ENCODE measurements around the gene CACNA1D.

The CACNA1D gene

GRCh38 chr3:53841296-53841695, 346.9 kb downstream of the CACNA1D start:
- DNase-seq (ENCODE audit: low read depth, low spot score), result no peak
- H3K4me3 ChIP-seq (ENCODE audit: low read length), result no peak overlapping the region

- no peak for DNase-seq (ENCODE audit: low read depth, low spot score)
- H3K4me3 ChIP-seq (ENCODE audit: low read length), result no peak overlapping the region
Observed at GRCh38 chr3:53842436-53843194, 348.2 kb downstream of the CACNA1D start.

DNA sequence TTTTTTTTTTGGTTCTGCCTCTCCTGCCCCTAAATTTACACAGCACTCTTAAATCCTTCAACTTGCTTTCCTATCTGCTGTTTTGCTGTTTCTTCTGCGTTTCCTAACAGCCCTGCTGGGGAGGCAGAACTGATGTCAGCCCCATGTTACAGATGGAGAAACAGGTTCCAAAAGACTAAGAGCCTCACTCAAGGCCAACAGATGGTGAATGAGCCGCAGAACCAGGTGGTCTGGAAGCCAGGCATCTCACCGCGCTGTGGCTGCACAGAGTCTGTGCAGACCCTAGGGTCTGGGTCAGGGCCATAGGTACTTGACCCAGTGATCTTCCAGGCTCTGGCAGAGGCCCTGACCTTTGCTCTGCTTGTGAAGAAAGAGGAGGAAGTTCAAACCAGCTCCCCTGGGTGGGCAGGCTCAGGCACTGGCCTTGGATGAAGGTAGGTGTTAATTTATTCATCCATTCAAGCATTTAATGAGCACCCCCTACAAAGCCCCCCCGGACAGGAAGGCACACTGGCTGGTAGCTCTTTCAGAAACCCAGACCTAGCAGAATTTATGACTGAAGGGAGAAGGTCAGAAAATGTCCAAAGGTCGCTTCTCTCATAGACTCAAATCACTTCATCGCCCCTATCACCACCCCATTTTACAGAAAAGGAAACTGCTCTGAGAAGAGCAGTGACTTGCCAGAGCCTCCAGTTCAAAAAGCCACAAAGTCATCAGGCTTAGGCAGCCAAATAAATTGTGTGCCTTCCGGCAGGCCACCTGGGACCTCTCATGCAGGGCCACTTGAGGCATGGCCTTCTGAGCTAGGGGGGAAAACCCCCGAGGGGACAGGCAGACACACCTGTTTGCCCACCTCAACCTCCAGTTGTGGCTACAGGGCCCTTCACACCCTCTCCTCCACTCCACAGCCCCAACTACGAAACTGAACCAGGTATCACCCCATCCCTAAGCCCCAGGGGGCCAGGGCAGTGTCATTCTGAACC, 349.1 kb downstream of the CACNA1D start:
- no peak for DNase-seq (ENCODE audit: low read depth, low spot score)
- no peak overlapping the region for H3K4me3 ChIP-seq (ENCODE audit: low read length)

DNA sequence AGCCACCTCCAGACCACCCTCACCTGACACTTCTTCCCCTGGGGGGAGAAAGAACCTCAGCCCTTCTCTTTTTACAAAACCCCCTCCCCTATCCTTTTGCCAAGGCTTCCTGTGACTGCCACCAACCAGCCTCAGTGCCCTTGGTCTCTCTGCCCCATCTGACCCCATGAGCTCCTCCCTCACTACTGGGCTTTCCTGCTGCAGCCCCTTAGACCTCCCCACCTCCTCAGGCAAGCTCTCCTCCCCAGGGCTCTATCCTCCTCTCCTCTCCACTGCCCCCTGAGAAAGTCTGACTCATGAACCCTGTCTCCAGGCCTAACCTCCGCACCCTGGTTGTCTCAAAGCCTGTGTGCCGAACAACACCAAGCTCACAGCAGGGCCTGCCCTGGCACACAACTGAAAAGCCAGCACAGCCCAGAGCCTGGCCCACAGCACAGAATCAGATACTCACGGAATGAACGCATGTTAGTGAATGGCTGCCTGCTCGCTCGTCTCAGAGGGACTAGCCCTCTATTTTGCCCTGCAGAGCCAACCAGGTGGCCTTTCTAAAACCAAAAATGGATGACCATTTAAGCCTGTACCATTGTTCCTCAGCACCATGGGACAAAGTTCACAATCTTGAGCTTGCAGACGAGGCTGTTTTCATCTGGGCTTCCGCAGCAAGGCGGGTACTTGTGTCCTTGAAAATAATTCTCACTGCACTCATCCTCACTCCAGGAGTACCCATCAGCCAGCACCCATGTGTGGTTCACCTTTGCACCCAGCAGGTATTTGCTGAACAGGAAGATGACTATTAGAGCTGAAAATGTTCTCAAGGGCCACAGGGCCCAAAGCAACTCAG, 350.1 kb downstream of the CACNA1D start:
- no peak for DNase-seq (ENCODE audit: low read depth, low spot score)
- no peak overlapping the region for H3K4me3 ChIP-seq (ENCODE audit: low read length)

- no peak for DNase-seq (ENCODE audit: low read depth, low spot score)
Observed at GRCh38 chr3:53845103-53845880, 350.9 kb downstream of the CACNA1D start.

GRCh38 chr3:53845881-53846133, 351.4 kb downstream of the CACNA1D start:
- no peak for DNase-seq (ENCODE audit: low read depth, low spot score)
- no peak overlapping the region for H3K4me3 ChIP-seq (ENCODE audit: low read length)

More at GRCh38 chr3:53845103-53845880, 350.9 kb downstream of the CACNA1D start:
- H3K4me3 ChIP-seq (ENCODE audit: low read length), result no peak overlapping the region

DNA sequence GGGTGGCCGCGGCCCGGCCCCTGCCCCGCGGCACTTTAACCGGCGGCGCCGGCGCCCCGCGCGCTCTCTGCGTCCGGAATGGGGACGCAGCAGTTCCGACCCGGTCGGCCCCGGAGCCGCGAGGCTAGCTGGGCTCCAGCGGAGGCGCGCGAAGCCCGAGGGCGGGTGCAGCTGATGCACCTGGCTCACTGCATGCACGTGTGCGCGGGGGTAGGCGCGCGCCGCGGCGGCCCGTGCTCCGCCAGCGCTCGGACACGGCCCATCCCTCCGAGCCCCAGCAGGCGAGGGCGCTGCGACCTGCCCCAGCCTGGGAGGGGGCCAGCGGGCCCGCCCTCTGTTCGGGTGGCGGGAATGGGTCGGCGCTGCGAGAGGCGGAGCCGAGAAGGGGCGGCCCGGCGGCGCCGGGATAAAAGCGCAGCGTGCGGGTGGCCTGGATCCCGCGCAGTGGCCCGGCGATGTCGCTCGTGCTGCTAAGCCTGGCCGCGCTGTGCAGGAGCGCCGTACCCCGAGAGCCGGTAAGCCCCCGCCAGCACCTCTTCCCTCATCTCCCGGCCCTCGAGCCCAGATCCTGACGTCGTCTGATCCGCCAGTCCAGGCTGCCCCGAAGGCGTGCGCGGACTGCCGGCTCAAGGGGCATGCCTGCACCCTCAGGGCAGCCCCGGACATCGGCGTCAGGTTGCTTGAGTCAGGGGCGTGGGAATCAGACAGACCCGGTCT, 351.9 kb downstream of the CACNA1D start, which contains the start of the genes CHDH and IL17RB:
TSS of gene CHDH (minus strand) at position 286 of the 717 bp plus-strand sequence. CDS start 22,411 bp downstream, outside the sequence.
TSS of gene IL17RB (plus strand) at position 435 of the 717 bp plus-strand sequence. CDS start at position 456, 21 bp downstream.
- no peak for DNase-seq (ENCODE audit: low read depth, low spot score)
- no peak within 1 kb of the TSS for H3K4me3 ChIP-seq (ENCODE audit: low read length)

DNA sequence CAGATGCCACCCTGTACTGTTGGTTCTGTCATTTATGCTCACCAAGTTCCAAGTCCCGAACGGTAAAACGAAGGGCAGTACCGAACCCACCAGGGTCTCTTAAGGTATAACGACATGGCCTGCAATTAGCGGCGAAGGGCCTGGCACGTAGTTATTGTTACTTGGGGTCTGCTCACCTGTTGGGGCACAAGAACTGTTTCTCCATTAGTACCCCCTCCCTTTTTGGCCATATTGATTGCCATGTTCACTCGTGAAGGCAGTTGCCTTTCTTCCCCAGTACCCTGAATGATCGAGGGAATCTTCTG, 352.4 kb downstream of the CACNA1D start:
- no peak overlapping the region for H3K4me3 ChIP-seq (ENCODE audit: low read length)
- DNase-seq (ENCODE audit: low read depth, low spot score), result no peak

- no peak for DNase-seq (ENCODE audit: low read depth, low spot score)
- no peak overlapping the region for H3K4me3 ChIP-seq (ENCODE audit: low read length)
Observed at GRCh38 chr3:53849916-53850315, 355.5 kb downstream of the CACNA1D start.

DNA sequence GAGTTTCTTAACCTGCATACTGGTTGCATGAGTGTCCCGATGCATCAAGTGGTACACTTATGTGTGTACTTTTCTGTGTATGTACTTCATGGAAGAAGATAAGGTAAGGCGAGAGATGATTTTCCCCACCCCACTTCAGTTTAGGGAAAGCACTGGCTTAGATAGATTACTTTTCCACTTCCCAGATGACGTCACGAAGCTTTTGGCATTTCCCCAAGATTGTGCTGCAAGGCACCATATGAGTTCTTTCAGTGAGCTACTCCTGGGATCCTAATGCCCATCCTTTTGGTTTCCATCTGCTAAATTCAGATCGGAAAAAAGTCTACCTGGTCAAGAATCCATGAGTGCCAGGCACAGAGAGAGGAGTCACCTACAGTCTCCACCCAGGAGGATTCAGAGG, 356.5 kb downstream of the CACNA1D start:
- H3K4me3 ChIP-seq (ENCODE audit: low read length), result no peak overlapping the region
- DNase-seq (ENCODE audit: low read depth, low spot score), result no peak

DNA sequence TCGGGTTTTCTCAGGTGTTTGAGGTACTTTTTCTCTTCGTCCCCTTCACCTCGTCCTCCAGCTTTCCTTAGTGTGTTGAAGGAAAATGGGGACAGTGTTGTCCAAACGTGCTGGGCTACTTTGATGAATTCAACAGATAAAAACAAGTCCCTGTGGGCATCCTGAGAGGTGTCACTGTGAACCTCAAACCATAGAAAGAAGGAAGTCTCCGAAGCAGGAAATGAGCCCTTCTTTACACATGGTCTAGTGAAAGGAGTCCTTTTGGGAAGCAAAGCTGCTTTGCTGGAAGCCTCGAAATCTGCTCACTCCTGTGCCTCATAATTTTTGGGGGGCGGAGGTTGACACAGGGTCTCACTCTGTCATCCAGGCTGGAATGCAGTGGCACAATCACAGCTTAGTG, 362.6 kb downstream of the CACNA1D start:
- H3K4me3 ChIP-seq (ENCODE audit: low read length), result no peak overlapping the region
- no peak for DNase-seq (ENCODE audit: low read depth, low spot score)

DNA sequence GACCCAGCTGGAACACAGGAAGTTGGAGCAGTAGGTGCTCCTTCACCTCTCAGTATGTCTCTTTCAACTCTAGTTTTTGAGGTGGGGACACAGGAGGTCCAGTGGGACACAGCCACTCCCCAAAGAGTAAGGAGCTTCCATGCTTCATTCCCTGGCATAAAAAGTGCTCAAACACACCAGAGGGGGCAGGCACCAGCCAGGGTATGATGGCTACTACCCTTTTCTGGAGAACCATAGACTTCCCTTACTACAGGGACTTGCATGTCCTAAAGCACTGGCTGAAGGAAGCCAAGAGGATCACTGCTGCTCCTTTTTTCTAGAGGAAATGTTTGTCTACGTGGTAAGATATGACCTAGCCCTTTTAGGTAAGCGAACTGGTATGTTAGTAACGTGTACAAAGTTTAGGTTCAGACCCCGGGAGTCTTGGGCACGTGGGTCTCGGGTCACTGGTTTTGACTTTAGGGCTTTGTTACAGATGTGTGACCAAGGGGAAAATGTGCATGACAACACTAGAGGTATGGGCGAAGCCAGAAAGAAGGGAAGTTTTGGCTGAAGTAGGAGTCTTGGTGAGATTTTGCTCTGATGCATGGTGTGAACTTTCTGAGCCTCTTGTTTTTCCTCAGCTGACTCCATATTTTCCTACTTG, 363.8 kb downstream of the CACNA1D start:
- no peak for DNase-seq (ENCODE audit: low read depth, low spot score)
- H3K4me3 ChIP-seq (ENCODE audit: low read length), result no peak overlapping the region

DNA sequence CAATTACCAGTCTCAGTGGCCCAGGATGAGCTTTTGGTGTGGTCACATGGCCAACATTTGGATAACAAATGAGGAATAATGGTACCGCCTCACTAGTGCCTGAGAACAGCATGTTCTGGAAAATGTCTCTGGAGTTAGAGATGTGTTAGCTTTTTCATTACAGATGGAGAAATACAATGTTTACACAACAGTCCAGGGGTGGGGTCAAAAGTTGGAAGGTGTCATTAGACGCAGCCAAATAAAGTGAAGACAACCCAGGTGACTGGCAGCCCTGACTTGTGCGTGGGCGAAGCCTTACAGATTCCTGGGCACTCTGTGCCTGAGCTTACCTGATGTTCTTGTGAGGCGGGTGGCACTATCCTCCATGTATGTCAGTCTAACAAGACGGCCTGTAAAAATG, 364.8 kb downstream of the CACNA1D start:
- DNase-seq (ENCODE audit: low read depth, low spot score), result no peak
- H3K4me3 ChIP-seq (ENCODE audit: low read length), result no peak overlapping the region

DNA sequence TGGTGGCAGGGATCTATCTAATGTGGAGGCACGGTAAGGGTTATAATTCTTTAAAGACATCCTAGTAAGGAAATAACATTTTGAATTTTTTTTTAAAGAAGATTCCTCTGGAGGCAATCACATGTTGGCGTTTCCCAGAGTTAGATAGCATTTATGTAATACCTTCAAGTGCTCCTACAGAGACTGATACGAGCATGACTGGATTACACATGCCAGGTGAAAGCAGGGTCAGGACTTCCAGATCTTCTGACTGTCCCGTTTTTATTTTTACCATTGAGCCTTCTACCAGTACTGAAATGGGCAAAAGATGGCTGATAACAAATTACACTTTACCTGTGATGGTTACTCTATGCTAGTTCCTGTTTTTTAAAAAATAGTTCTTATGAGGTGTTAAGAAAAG, 365.8 kb downstream of the CACNA1D start:
- no peak overlapping the region for H3K4me3 ChIP-seq (ENCODE audit: low read length)
- no peak for DNase-seq (ENCODE audit: low read depth, low spot score)

GRCh38 chr3:53862241-53862640, 367.8 kb downstream of the CACNA1D start:
- DNase-seq (ENCODE audit: low read depth, low spot score), result no peak

DNA sequence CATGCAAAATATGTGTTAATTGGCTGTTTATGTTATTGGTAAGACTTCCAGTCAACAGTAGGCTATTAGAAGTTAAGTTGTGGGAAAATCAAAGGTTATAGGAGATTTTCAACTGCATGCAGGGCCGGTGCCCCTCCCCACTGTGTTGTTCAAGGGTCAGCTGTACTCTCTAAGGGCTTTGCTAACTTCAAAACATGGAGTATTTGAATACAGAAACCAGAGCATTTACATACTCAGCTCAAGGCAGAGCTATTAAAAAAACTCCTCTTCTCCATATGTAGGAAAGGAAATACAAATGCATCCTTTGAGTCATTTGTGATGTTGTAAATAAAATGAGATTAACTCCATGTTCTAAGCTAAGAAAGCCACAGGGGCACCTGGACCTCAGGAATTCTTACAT, 368.7 kb downstream of the CACNA1D start:
- H3K4me3 ChIP-seq (ENCODE audit: low read length), result no peak overlapping the region
- no peak for DNase-seq (ENCODE audit: low read depth, low spot score)

More at GRCh38 chr3:53862241-53862640, 367.8 kb downstream of the CACNA1D start:
- H3K4me3 ChIP-seq (ENCODE audit: low read length), result no peak overlapping the region

Measured in Jurkat, Clone E6-1 (cell line).